H1 (cell line): ENCODE results near the gene RSU1. TPM values are rescaled to one million over a fixed set of nuclear protein-coding genes. Genes with fewer than 3 reads are reported as not detected.

ENCODE experiments used
- BACH1 ChIP-seq: IDR thresholded peaks from 2 replicates; pipeline ENCODE4 v1.6.1; 2012; ENCODE audit warnings: low read length, improper control_type of control experiment
- BCL11A ChIP-seq, 2 experiments: IDR thresholded peaks; one replicate each; pipeline ENCODE4 v1.6.1; 2011; ENCODE audit warnings: low read depth in 2 of 2, low read length in 2 of 2, mild to moderate bottlenecking in 2 of 2
- CREB1 ChIP-seq: IDR thresholded peaks from 2 replicates; pipeline ENCODE4 v1.6.1; 2012; ENCODE audit warnings: inconsistent platforms
- NANOG ChIP-seq: IDR thresholded peaks from 2 replicates; pipeline ENCODE4 v1.6.1; 2011; ENCODE audit warnings: low read length, low read depth, mild to moderate bottlenecking, inconsistent platforms; ENCODE audit not compliant: insufficient read depth, poor library complexity, severe bottlenecking
- SP1 ChIP-seq: IDR thresholded peaks from 2 replicates; pipeline ENCODE4 v1.6.1; 2011; ENCODE audit warnings: low read depth, low read length
- TAF7 ChIP-seq: optimal IDR thresholded peaks from 2 replicates; pipeline ENCODE3; 2011; ENCODE audit warnings: low read depth, mild to moderate bottlenecking, inconsistent platforms, low read length, moderate library complexity, borderline replicate concordance
- polyA plus RNA-seq, 7 experiments: library from polyadenylated mRNA; depleted of rRNA in 3 of 7; stranded (reverse) in 5 of 7; unstranded in 2 of 7; fragments of >200 nt in 5 of 7; fragments of 200-250 nt in 2 of 7; gene quantifications; 1 replicate in 5 of 7; 2 replicates in 1 of 7; 4 replicates in 1 of 7; pipeline versions ENCODE4 v1.2.1 to v1.2.3, GENCODE V29; 2011 to 2013; ENCODE audit warnings: missing spikeins in 2 of 7, mixed read lengths in 2 of 7
- total RNA-seq: library from RNA; stranded (reverse); fragmentation: NEBNext Ultra II Directional; extraction: Animal tissue kit (Norgen Biotek cat#: 25700); gene quantifications from 2 replicates; pipeline ENCODE4 v1.2.1, GENCODE V29; 2021
- TF ChIP-seq, protein P1 (sequence below), 3 experiments: IDR thresholded peaks; 1 replicate in 2 of 3; 2 replicates in 1 of 3; pipeline versions ENCODE4 v1.5.1 to v1.6.1; 2011; ENCODE audit warnings: low read length in 3 of 3, mild to moderate bottlenecking in 3 of 3, inconsistent platforms in 2 of 3, low read depth in 1 of 3, moderate library complexity in 1 of 3; ENCODE audit not compliant: insufficient read depth in 1 of 3; ENCODE audit errors: control extremely low read depth in 1 of 3

RSU1 gene
- total and polyA plus RNA-seq, 2 of the 8 experiments (the other 6 are each of a cell fraction or from before 2014, with no cell fraction given): 50.0 to 68.2 TPM

GRCh38 chr10:16745061-16745460 is 72.2 kb downstream of the RSU1 start (continued):
- TF ChIP-seq, protein P1, sequence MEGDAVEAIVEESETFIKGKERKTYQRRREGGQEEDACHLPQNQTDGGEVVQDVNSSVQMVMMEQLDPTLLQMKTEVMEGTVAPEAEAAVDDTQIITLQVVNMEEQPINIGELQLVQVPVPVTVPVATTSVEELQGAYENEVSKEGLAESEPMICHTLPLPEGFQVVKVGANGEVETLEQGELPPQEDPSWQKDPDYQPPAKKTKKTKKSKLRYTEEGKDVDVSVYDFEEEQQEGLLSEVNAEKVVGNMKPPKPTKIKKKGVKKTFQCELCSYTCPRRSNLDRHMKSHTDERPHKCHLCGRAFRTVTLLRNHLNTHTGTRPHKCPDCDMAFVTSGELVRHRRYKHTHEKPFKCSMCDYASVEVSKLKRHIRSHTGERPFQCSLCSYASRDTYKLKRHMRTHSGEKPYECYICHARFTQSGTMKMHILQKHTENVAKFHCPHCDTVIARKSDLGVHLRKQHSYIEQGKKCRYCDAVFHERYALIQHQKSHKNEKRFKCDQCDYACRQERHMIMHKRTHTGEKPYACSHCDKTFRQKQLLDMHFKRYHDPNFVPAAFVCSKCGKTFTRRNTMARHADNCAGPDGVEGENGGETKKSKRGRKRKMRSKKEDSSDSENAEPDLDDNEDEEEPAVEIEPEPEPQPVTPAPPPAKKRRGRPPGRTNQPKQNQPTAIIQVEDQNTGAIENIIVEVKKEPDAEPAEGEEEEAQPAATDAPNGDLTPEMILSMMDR (IDR thresholded peaks at IDR 0.05; ENCODE audit: control extremely low read depth in 1 of 3, insufficient read depth in 1 of 3, low read depth in 1 of 3, low read length in 3 of 3): no peak
- TF ChIP-seq TAF7: no peak
- TF ChIP-seq BCL11A (IDR thresholded peaks at IDR 0.05; ENCODE audit: low read depth in 2 of 2, low read length in 2 of 2): no peak
- no peak for TF ChIP-seq CREB1
- TF ChIP-seq SP1: no peak
- TF ChIP-seq BACH1: no peak
- TF ChIP-seq NANOG: no peak
